ENCODE measurements around the gene TNNI3.
"Not testable (repeated sequence)": the region's sequence is repeated elsewhere in the genome, so short reads cannot be mapped to it uniquely, and the experiment has no call there.

Gene TNNI3

DNA sequence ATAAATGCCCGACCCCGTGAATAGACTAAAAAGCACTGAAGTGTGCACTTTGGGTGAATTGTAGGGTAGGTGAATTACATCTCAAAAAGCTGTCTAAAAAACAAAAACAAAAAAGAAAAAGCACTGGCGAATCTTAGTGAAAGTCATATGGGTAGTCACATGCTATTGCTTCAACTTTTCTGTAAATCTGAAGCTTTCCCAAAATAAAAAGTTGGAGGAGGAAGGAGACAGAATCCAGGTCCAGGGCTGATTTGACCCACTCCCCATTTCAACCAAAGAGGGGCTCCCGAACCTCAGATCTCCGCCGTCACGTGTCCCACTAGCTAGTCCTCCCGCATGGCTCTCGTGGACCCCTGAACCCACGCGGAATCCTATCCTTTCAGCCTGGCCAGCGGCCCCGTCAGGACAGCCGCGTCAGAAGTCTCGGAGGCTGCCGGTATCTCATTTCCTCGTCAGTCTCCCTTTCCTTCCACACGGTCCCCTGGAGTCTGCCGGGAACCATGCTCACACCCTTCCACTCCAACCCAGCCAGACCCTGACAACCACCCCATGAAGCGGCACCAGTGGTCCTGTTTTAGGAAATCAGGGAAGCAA is 46.2 kb downstream of the TNNI3 start:
- no peak for DNase-seq

DNA sequence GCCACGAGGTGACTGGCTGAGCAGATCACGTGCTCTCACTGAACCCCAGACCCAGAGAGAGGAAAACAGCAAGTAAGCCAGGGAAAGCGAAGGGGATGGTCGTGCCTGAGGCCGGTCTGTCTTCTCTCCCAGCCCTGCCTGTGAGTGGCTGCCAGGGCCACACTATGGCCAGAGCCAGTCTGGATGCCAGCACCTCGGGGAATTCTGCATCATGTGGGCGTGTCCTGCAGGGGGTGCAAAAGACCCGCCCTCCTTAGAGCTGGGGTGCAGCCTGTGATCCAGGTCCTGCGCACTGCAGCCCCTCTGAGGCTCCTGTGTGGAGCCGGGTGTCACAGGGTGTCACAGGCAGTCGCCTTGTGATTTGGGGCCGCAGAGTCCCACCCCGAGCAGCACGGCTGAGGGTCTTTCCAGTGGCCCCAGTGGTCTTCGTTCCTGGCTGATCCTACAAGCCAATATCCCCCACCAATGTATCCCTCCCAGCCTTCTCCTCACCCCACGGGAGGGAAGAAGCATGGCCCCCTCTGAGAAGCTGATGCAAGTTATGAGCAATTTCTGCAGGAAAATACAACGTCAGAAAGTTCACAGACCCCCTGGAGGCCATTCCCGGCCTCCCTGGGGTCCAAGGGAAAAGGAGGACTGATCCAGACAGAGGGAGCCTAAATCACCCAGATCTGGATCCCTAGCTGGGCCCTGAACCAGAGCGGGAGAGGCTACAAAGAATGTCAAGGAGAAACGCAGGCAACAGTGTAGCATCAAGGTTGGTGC is 47.8 kb downstream of the TNNI3 start:
- DNase-seq: no peak

- not testable (repeated sequence) for DNase-seq
Observed at GRCh38 chr19:55107252-55107651, 50.3 kb downstream of the TNNI3 start.

- no peak for DNase-seq
Observed at GRCh38 chr19:55106591-55106990, 50.9 kb downstream of the TNNI3 start.

DNA sequence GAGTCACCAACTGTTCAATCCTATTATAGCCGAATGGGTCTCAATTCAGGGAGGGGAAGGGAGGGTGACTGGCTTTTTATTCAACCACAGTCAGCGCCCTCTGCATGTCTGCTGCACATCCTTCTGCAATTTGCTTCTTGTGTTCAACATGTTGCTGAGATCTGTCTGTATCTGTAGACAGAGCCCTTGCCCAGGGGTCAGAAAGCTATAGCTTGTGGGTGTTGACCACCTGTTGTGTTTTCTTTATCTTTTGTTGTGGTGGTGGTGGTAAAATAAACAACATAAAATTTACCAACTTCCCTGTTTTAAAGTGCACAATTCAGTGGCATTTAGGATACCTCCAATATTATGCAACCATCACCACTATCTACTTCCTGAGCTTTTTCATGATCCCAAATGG is 52.3 kb downstream of the TNNI3 start:
- DNase-seq: no peak

DNA sequence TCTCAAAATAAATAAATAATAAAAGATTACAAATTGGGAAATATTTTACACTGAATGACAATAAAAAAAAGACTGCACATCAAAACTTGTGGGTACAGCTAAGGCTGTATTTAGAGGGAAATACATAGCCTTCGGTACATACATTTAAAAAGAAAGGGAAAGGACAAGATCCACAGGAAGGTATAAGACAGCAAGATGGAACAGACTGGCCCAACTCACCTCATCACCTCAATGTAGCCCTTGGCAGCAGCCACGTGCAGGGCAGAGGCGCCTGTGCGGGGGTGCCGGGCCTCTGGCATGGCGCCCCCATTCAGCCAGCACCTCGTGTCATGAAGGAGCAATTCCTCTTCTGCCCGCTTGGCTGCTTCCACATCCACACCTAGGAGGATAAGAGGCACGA is 54.3 kb downstream of the TNNI3 start:
- no peak for DNase-seq
